AG04450 (cell line): ENCODE results near the gene CTTN. TPM values are rescaled to one million over a fixed set of nuclear protein-coding genes. Genes with fewer than 3 reads are reported as not detected.

ENCODE experiments used
- CTCF ChIA-PET: fragments of 300-600, 350-600 bp; formaldehyde crosslinking; extraction: SDS; loops from one replicate; lab custom pipeline; 2022; ENCODE audit warnings: antibody characterized with exemption, inconsistent platforms; lab: Charles Lee
- POLR2A ChIA-PET: fragments of 350-600 bp; formaldehyde crosslinking; extraction: SDS; loops from one replicate; lab custom pipeline; 2021; ENCODE audit warnings: antibody characterized with exemption, inconsistent platforms; lab: Yijun Ruan, JAX
- DNase-seq: peaks from one replicate; pipeline ENCODE4 v3.0.0-alpha.2; 2011; ENCODE audit warnings: low read depth, low spot score
- H3K27ac ChIP-seq: one replicate; pipeline ENCODE4 v1.5.1; 2012; ENCODE audit warnings: low read depth, low read length, control low read depth
- H3K27me3 ChIP-seq: one replicate; pipeline ENCODE4 v1.6.0; 2012; ENCODE audit warnings: low read length; ENCODE audit not compliant: control insufficient read depth, insufficient read depth
- H3K4me3 ChIP-seq: 2 replicates; pipeline ENCODE4 v1.5.1; 2011; ENCODE audit warnings: mild to moderate bottlenecking, low read depth, low read length, control low read depth
- H3K9me3 ChIP-seq: 2 replicates; pipeline ENCODE4 v1.5.1; 2012; ENCODE audit warnings: low read length; ENCODE audit not compliant: control insufficient read depth, insufficient read depth
- CTCF ChIP-seq: IDR thresholded peaks from 2 replicates; pipeline ENCODE4 v1.5.1; 2011; ENCODE audit warnings: low read depth, low read length, control low read depth, inconsistent platforms
- polyA plus RNA-seq: library from polyadenylated mRNA; depleted of rRNA; stranded (reverse); fragments of >200 nt; gene quantifications from 2 replicates; pipeline ENCODE4 v1.2.3, GENCODE V29; 2011

Gene CTTN
- polyA plus RNA-seq, 1 experiment, result 180 TPM

- POLR2A ChIA-PET, result no interaction called here
- DNase-seq, result no peak
- TF ChIP-seq CTCF, result no peak
- Histone ChIP-seq H3K9me3 (peaks cover 12% of the 10 kb centered on the region; the same call in 1 of the 2 replicates), H3K27ac (no peak overlapping the region), H3K4me3 (no peak overlapping the region), H3K27me3 (peaks cover 27% of the 10 kb centered on the region)
- CTCF ChIA-PET, result interaction anchor here (1.4 kb wide), 1 partner anchor 293 kb away, joined by 4 read pairs; no protein-coding TSS in a partner anchor
Measured at GRCh38 chr11:70462818-70463477, 64.6 kb downstream of the CTTN start.

GRCh38 chr11:70463478-70464255 lies 65.3 kb downstream of the CTTN start:
- DNase-seq, result no peak
- Histone ChIP-seq H3K4me3 (no peak overlapping the region), H3K9me3 (peaks cover 12% of the 10 kb centered on the region; the same call in 1 of the 2 replicates), H3K27ac (no peak overlapping the region), H3K27me3 (peaks cover 25% of the 10 kb centered on the region)
- POLR2A ChIA-PET, result no interaction called here
- no peak for TF ChIP-seq CTCF
- CTCF ChIA-PET, result interaction anchor here (1.4 kb wide), 1 partner anchor 292 kb away, joined by 4 read pairs; no protein-coding TSS in a partner anchor

GRCh38 chr11:70464509-70465361 lies 66.4 kb downstream of the CTTN start:
- CTCF ChIA-PET, result no interaction called here
- no peak for TF ChIP-seq CTCF
- POLR2A ChIA-PET, result no interaction called here
- Histone ChIP-seq H3K27ac (no peak overlapping the region), H3K9me3 (peaks cover 12% of the 10 kb centered on the region; the same call in 1 of the 2 replicates), H3K27me3 (peaks cover 23% of the 10 kb centered on the region), H3K4me3 (no peak overlapping the region)
- no peak for DNase-seq

GRCh38 chr11:70466154-70466553 lies 67.8 kb downstream of the CTTN start:
- H3K27me3 ChIP-seq, result peaks cover 19% of the 10 kb centered on the region
- no peak overlapping the region for H3K27ac ChIP-seq
- ChIA-PET POLR2A (no interaction called here), CTCF (interaction anchor here (1.2 kb wide), 1 partner anchor 961 kb away, joined by 3 read pairs; no protein-coding TSS in a partner anchor)
- DNase-seq, result no peak
- TF ChIP-seq CTCF, result no peak
- peaks cover 12% of the 10 kb centered on the region; the same call in 1 of the 2 replicates for H3K9me3 ChIP-seq
- no peak overlapping the region for H3K4me3 ChIP-seq
